NCI-H1092 treated with DMSO at 0.1 percent for 48 hours (cell line): ENCODE measurements around the gene CYTH1.
"Not testable (repeated sequence)": the region's sequence is repeated elsewhere in the genome, so short reads cannot be mapped to it uniquely, and the experiment has no call there.

Experiments
- DNase-seq: peaks from one replicate; lab custom pipeline; 2025; lab: John Stamatoyannopoulos, UW

Gene CYTH1

DNA sequence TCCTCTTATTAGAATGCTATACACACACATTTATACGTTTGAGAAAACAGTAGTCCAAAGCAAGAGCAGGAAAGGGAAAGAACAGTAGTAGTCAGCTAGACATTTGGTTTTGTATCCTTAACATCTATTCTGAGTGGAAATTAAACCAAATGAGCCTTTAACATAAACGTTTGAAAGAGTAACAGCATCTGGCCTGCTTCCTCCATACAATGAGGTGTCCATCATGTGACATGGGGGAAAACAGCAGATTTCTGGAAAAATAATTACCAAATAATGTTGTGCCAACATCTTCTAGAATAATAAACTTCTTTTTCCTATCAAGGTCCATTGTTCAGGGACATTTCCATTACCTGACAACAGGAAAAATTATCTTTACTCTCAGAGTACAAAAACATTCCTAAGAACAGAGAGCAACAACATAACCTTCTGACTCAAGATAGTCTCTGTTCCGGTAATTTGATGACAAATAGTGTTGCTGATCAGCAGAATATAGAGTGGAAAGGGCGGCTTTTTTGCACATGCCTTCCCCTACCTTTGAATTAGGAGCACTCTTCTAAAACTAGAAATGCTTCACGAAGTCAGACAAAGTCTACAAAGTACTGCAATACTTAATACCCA, 20.2 kb downstream of the CYTH1 start:
- DNase-seq = no peak

GRCh38 chr17:78759969-78760352, 22.1 kb downstream of the CYTH1 start:
- DNase-seq = no peak

DNA sequence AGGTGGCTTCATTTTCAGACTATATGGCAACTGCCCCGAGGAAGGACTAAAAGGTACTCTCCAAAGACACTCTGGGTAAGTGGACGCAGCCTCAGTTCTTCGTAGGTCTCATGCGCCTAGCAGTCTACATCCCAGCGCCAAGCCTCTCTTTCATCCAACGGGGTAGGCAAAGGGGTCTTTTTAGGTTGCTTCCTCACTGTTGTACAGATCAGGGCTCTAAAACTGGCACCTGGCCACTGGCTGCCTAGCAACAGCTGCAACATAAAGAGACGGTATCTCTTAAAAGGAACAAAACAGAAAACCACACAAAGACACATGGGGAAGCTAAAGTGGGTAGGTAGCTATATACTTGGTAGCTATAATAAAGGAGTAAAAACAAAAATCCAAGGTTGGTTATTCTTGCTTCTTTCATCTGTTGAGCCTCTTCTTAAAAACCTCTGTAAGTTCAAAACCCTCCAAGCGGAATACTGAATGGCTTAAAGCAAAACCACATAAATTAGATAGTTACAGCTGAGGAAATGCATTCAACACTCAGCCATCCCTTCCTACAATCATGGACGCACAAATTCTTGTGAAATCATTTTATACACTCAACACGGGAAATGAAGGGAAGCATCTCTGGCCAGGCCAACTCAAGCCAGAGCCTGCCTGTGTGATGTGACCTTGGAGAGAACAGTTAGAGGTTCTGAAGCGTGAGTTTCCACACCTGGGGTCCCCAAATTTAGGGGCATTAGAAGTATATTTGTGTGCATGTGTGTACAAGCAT, 22.7 kb downstream of the CYTH1 start:
- DNase-seq = peak; percentile 85

GRCh38 chr17:78753316-78754250, 28.5 kb downstream of the CYTH1 start:
- DNase-seq = no peak

DNA sequence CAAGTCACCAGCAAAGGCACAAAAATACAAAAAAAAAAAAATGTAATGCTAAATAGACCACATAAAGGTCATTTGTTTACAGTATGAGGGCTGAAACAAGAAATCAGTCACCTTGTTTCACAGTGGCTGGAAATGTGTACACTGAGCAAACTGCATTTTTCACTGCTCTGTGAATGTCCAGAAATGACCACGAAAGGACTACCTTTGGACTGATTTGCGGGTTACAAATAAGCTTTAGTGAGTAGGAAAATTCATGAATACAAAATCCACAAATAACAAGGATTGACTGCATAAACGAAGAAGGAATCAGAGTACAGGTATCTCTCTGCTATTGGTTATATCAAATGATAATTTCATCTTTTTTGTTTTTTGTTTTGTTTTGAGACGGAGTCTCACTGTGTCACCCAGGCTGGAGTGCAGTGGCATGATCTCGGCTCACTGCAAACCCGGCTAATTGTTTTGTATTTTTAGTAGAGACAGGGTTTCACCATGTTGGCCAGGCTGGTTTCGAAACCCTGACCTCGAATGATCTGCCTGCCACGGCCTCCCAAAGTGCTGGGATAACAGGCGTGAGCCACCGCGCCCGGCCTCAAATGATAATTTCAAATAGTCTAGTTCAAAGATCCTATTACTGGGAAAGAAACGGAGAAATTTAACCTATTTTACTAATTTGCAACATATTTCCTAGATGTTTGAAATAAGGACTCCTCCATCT, 30.5 kb downstream of the CYTH1 start:
- no peak for DNase-seq

DNA sequence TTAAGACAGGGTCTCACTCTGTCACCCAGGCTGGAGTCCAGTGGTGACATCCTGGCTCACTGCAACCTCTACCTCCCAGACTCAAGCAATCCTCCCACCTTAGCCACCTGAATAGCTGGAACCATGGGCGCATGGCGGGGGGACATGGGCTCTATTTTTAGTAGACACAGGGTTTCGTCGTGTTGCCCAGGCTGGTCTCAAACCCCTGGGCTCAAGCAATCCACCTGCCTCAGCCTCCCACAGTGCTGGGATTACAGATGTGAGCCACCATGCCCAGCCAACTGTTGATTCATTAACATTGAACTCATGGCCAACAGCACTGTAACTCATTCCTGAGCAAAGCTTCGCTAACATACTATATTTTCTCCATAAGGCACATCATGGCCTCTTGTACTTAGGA, 31.1 kb downstream of the CYTH1 start:
- not testable (repeated sequence) for DNase-seq

GRCh38 chr17:78748730-78749317, 33.2 kb downstream of the CYTH1 start:
- DNase-seq = no peak

- DNase-seq = no peak
These were observed 33.9 kb downstream of the CYTH1 start for GRCh38 chr17:78748048-78748729.

GRCh38 chr17:78747488-78747887, 34.6 kb downstream of the CYTH1 start:
- DNase-seq = no peak

- DNase-seq = no peak
These were observed 35.2 kb downstream of the CYTH1 start for GRCh38 chr17:78746949-78747269.

DNA sequence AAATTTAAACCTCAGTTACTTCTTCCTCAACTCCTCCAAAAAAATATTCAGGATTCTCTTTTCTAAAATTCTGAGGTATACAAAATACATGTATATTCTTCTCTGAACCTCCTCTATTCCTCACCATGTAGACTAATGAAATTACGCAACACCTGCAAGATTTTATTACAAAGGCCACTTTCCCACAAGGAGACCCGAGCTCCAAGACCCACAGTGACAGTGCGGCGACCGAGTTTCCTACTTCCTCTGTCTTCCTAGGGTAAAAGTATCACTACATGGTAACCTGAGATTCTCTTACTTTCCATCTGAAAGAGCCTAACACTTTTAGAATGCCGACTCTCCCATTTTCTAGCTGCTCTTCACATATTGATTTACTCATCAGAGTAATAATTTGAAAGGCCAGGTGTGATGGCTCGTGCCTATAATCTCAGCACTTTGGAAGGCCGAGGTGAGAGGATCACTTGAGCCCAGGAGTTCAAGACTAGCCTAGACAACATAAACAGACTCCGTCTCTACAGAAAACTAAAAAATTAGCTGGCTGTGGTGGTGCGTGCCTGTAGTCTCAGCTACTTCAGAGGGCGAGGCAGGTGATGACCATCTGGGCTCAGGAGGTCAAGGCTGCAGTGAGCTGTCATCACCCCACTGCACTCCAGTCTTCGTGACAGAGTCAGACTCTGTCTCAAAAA, 35.7 kb downstream of the CYTH1 start:
- no peak for DNase-seq

DNA sequence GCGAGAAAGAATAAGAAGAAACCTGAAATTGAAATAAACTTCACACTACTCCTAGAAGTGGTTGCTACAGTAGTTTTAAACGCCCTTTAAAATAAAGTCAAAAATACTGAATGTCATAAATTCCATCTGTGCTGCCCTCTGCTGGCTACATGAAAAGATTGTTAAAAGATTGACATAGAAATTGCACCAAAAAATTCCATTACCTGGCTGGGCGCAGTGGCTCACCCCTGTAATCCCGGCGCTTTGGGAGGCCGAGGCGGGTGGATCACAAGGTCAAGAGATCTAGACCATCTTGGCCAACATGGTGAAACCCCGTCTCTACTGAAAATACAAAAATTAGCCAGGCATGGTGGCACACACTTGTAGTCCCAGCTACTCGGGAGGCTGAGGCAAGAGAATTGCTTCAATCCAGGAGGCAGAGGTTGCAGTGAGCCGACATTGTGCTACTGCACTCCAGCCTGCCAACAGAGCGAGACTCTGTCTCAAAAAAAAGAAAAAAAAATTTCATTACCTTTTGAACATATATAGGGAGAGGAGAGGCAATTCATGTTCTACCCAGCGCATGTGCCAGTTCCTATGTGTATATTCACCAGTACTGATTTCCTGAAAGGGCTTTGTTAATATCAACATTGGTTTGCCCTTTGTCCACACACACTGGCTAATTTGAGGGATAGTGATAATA, 36.5 kb downstream of the CYTH1 start:
- DNase-seq = no peak

- DNase-seq = no peak
These were observed 39.2 kb downstream of the CYTH1 start for GRCh38 chr17:78742901-78743300.

DNA sequence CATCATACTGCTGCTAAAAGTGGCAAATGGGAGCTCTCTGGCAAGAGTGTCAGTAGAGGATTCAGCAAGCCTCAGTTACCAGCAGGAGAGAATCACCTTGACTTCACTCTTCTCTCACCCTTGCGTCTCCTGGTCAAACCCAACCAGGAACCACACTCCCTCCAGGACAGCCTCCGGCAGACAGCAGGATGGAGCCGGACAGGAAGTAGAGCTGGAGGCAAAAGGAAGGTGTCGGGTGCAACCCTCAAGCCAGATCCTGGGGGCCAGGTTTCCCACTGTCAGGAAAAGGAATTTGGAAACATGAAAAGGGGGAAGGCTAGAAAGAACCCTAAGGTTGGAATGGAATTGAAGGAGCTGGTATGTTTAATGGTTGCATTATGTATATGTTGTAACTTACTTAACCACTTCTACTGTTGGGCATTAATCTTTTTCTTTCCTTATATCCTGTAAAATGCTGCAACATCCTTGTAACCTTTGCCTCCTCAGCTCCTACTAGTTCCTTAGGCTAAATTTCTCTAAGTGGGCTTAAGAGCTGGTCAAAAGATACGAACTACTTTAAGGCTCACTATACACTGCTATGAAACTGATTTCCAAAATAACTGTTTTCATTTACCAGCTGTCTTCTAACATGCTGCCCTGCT, 40.3 kb downstream of the CYTH1 start:
- DNase-seq = no peak

DNA sequence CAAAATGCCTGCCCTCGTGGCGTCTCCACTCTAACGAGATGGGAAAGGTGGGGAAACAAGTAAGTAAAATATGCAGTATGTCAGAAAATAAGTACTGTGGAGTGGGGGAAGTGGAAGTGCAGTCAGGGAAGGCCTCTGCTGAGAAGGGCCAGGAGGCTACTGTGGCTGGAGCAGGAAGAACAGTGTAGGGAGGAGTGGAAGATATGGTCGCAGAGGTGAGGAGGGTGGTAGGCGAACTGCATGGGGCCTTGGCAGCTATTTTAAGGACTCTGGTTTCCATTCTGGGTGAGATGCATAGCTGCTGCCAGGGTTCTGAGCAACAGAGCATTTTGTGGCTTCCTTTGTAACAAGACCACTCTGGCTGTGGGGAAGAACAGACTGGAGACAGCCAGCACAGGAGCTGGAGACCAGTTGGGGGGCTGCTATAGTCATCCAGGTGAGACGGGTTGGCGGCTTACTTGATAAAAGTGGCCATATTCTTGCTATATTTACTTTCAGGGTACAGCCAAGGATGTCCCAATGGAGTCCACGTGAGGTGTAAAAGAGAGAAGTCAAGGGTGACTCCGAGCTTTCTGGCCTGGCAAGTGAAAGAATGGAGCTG, 42.6 kb downstream of the CYTH1 start:
- DNase-seq = no peak

DNA sequence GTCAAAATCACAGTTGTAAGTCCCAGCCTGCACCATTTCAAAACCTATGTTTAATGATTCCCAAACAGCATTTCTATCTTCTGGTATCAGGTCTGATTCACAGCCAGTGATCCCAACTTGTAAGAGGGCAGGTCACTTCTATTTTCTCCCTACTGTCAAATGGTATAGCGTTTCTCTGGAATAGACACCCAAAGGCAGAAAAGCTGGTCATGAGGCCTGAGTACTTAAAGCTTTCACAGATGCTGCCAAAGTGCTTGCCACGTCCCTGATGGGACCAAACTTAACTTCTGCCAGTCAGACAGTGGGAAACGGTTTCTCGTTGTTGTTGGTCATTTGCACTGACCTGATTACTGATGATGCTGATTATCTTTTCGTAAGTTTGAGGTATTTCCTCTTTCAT, 43.4 kb downstream of the CYTH1 start:
- no peak for DNase-seq

GRCh38 chr17:78738278-78738677, 43.8 kb downstream of the CYTH1 start:
- DNase-seq = no peak

DNA sequence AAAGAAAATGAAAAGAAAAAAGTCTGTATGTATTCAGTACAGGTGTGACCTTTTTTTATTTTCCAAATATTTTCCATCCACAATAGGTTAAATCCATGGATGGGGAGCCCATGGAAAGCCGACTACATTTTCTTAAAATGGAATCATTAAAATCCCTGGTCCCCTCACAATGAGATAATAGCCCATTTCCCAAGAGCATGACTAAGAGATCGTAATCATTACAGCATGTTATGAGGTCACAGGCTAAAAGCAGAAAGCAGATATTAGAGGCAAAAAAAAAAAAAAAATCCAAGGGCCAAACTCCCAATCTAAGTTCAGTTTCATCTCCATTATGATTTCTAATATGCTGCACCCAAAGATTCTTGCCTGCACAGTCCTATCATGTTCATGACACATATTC, 44.7 kb downstream of the CYTH1 start:
- no peak for DNase-seq

- DNase-seq = no peak
These were observed 45.5 kb downstream of the CYTH1 start for GRCh38 chr17:78736526-78737079.
